ENCODE measurements around the gene CELSR2.

The CELSR2 gene, protein sequence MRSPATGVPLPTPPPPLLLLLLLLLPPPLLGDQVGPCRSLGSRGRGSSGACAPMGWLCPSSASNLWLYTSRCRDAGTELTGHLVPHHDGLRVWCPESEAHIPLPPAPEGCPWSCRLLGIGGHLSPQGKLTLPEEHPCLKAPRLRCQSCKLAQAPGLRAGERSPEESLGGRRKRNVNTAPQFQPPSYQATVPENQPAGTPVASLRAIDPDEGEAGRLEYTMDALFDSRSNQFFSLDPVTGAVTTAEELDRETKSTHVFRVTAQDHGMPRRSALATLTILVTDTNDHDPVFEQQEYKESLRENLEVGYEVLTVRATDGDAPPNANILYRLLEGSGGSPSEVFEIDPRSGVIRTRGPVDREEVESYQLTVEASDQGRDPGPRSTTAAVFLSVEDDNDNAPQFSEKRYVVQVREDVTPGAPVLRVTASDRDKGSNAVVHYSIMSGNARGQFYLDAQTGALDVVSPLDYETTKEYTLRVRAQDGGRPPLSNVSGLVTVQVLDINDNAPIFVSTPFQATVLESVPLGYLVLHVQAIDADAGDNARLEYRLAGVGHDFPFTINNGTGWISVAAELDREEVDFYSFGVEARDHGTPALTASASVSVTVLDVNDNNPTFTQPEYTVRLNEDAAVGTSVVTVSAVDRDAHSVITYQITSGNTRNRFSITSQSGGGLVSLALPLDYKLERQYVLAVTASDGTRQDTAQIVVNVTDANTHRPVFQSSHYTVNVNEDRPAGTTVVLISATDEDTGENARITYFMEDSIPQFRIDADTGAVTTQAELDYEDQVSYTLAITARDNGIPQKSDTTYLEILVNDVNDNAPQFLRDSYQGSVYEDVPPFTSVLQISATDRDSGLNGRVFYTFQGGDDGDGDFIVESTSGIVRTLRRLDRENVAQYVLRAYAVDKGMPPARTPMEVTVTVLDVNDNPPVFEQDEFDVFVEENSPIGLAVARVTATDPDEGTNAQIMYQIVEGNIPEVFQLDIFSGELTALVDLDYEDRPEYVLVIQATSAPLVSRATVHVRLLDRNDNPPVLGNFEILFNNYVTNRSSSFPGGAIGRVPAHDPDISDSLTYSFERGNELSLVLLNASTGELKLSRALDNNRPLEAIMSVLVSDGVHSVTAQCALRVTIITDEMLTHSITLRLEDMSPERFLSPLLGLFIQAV (N-terminal part only)

DNA sequence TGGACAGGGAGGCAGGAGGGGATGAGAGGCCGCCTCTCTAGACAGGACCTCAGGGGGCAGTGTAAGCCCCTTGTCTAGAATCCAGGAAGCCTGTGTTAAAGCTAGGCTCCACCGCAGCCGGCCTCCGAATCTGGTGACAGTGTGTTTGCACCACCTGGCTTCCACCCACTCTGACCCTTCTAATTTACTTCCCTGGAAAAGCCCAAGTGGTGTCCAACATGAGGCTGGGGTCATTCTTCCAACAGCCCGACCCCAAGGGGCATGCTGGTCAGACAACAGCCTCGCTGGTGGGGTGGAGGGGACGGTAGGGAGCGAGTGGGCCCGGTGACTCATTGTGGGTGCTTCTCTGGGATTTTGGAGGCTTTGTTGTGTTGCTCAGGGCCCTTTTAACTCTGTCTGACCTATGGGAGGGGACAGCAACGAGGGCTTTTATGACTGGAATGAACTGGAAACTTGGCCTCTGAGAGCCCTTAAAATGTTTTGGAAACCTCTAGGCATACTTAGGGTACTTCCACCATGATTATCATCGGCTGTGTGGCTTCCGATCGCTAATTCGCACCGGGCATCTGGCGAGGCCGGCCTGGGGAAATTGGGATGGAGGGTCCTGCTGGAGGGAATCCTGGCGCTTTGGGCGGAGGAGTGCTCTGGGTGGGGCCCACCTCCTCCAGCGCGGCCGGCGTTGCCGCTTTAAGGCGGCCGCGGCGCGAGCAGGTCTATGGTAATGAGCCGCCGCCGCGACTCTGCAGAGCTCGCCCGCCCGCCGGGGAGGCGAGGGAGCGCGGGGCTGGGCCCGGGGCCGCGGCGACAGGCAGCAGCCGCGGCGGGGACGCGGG, at the start of gene CELSR2:
TSS of gene CELSR2 (plus strand) at position 743 of the 833 bp plus-strand sequence. CDS start 541 bp downstream, outside the sequence.
- Histone ChIP-seq H3K4me3 (ENCODE audit: low read depth in 1 of 2, low read length in 2 of 2) (peak within 1 kb of the TSS; percentile 33 to 54), H3K4me1 (ENCODE audit: control insufficient read depth in 1 of 2, insufficient read depth in 2 of 2, low read length in 2 of 2) (peaks cover 0 to 23% of the 10 kb centered on the region in 2 donors), H3K36me3 (ENCODE audit: control insufficient read depth in 1 of 2, insufficient read depth in 2 of 2, low read length in 2 of 2) (no peaks in the 10 kb centered on the region), H3K27me3 (ENCODE audit: low read depth, low read length) (no peaks in the 10 kb centered on the region), H3K27ac (ENCODE audit: low read length) (no peak within 1 kb of the TSS), H3K9me3 (ENCODE audit: control insufficient read depth in 1 of 2, low read length in 2 of 2) (no peaks in the 10 kb centered on the region)

DNA sequence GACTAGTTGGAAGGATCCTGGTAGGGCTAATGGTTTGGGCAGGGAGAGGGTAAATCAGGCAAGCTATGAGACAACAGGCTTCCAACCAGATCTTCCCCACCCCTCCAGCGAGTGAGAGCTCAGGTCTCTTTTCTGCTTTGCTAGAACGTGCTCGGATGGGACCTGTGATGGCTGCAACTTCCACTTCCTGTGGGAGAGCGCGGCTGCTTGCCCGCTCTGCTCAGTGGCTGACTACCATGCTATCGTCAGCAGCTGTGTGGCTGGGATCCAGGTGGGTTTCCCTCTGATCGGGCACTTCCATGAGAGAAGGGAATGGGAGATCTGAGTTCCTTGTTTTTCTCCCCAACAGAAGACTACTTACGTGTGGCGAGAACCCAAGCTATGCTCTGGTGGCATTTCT, 49.6 kb upstream of the CELSR2 start:
- Histone ChIP-seq H3K36me3 (ENCODE audit: control insufficient read depth in 1 of 2, insufficient read depth in 2 of 2, low read length in 2 of 2) (no peaks in the 10 kb centered on the region), H3K27ac (ENCODE audit: low read length) (no peak overlapping the region), H3K9me3 (ENCODE audit: control insufficient read depth in 1 of 2, low read length in 2 of 2) (no peaks in the 10 kb centered on the region)

DNA sequence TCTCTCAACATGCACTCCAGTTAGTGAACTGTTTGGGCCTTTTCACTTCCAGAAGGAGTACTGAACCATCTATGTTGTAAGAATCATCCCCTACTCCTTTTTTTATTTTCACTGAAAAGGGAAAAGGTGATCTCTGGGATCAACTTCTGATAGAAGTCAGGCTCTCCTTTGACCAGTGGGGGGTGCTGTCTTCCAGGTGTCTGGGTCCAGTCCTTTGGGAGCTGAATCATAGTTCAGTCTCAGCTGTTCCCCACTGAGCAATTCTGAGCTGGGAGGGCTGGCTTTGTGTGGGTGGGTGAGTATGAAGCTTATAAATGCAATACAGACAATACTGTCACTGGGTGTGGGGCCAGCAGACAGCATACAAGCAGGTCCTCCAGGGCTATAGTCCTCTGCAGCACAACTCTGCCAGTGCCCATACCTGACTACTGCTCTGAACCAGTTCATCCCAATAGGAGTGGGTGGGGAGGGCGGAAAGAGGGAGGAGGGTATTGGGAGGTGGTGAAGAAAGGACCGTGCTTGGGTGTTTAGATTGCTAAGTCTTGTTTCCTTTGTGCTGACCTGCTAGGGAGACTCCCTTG, 48.1 kb upstream of the CELSR2 start:
- H3K27ac ChIP-seq (ENCODE audit: low read length), result no peak overlapping the region
- H3K4me1 ChIP-seq (ENCODE audit: control insufficient read depth in 1 of 2, insufficient read depth in 2 of 2, low read length in 2 of 2), result peaks cover 0 to 8% of the 10 kb centered on the region in 2 donors
- no peaks in the 10 kb centered on the region for H3K36me3 ChIP-seq (ENCODE audit: control insufficient read depth in 1 of 2, insufficient read depth in 2 of 2, low read length in 2 of 2)
- no peaks in the 10 kb centered on the region for H3K9me3 ChIP-seq (ENCODE audit: control insufficient read depth in 1 of 2, low read length in 2 of 2)
- no peaks in the 10 kb centered on the region for H3K27me3 ChIP-seq (ENCODE audit: low read depth, low read length)
- no peak overlapping the region for H3K4me3 ChIP-seq (ENCODE audit: low read depth in 1 of 2, low read length in 2 of 2)

More for the DNA sequence above, 49.6 kb upstream of the CELSR2 start:
- no peaks in the 10 kb centered on the region for H3K27me3 ChIP-seq (ENCODE audit: low read depth, low read length)
- H3K4me1 ChIP-seq (ENCODE audit: control insufficient read depth in 1 of 2, insufficient read depth in 2 of 2, low read length in 2 of 2), result peaks cover 0 to 8% of the 10 kb centered on the region in 2 donors
- no peak overlapping the region for H3K4me3 ChIP-seq (ENCODE audit: low read depth in 1 of 2, low read length in 2 of 2)

DNA sequence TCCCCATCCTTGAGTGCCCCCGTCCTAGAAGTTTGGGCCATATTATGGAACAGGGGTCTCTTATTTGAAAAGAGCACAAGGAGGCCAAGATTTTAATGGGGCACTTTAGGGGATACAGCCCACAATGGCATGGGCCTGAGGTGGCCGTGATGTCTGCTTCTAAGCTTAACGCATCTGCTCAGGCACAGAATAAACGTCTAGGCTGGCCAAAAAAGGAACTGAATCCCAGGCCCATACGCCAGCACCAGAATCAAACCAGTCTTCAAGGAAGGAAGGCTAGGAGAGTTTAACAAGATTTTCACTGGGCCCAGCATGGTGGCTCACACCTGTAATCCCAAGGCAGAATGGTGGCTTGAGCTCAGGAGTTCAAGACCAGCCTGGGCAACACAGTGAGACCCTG, 44.9 kb upstream of the CELSR2 start:
- Histone ChIP-seq H3K4me3 (ENCODE audit: low read depth in 1 of 2, low read length in 2 of 2) (no peak overlapping the region), H3K27ac (ENCODE audit: low read length) (no peak overlapping the region), H3K4me1 (ENCODE audit: control insufficient read depth in 1 of 2, insufficient read depth in 2 of 2, low read length in 2 of 2) (no peaks in the 10 kb centered on the region), H3K36me3 (ENCODE audit: control insufficient read depth in 1 of 2, insufficient read depth in 2 of 2, low read length in 2 of 2) (no peaks in the 10 kb centered on the region), H3K9me3 (ENCODE audit: control insufficient read depth in 1 of 2, low read length in 2 of 2) (no peaks in the 10 kb centered on the region), H3K27me3 (ENCODE audit: low read depth, low read length) (no peaks in the 10 kb centered on the region)

DNA sequence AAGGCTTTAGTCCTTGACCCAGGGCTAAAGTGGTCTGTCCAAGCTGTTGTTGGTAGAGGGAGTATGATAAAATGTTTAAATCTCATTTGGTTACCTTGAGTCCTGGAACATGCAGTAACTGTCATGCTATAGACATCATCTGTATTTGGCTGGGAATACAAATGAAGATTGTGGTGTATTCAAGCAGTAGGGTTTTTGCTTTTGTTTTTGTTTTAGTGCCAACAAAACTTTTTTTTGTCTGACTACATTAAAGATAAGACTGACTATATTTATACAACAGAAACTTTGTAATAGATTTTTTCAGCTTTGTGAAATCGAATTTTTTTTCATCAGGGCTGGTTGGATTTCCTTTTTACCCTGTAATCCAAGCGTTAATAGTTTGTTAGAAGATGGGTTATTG, 43.0 kb upstream of the CELSR2 start:
- no peak overlapping the region for H3K27ac ChIP-seq (ENCODE audit: low read length)
- no peaks in the 10 kb centered on the region for H3K4me1 ChIP-seq (ENCODE audit: control insufficient read depth in 1 of 2, insufficient read depth in 2 of 2, low read length in 2 of 2)
- H3K27me3 ChIP-seq (ENCODE audit: low read depth, low read length), result no peaks in the 10 kb centered on the region
- H3K4me3 ChIP-seq (ENCODE audit: low read depth in 1 of 2, low read length in 2 of 2), result no peak overlapping the region
- H3K36me3 ChIP-seq (ENCODE audit: control insufficient read depth in 1 of 2, insufficient read depth in 2 of 2, low read length in 2 of 2), result no peaks in the 10 kb centered on the region
- H3K9me3 ChIP-seq (ENCODE audit: control insufficient read depth in 1 of 2, low read length in 2 of 2), result no peaks in the 10 kb centered on the region

DNA sequence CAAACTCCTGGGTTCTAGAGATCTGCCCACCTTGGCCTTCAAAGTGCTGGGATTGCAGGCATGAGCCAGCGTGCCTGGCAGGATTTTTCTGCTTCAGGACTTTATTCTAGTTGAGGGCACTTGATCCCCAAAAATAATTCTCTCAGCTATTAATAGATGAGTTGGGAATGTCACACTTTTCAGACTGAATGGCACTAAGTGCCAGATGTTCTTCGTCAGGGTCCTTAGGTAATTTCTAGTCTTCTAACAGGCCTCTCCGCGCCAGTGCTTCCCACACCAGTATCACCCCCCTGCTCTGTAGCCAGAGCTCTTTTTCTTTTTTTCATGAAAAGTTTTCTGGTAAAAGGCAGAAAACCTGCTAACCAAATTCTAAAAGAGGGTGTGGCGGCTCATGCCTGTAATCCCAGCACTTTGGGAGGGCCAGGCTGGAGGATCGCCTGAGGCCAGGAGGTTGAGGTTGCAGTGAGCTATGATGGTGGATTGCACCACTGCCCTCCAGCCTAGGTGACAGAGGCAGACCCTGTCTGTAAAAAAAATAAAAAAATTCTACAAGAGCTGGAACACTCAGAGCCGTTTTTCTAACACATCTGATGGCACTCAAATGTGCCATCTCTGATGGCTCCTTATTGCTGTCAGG, 41.8 kb upstream of the CELSR2 start:
- no peak overlapping the region for H3K27ac ChIP-seq (ENCODE audit: low read length)
- no peaks in the 10 kb centered on the region for H3K36me3 ChIP-seq (ENCODE audit: control insufficient read depth in 1 of 2, insufficient read depth in 2 of 2, low read length in 2 of 2)
- H3K4me1 ChIP-seq (ENCODE audit: control insufficient read depth in 1 of 2, insufficient read depth in 2 of 2, low read length in 2 of 2), result no peaks in the 10 kb centered on the region
- H3K4me3 ChIP-seq (ENCODE audit: low read depth in 1 of 2, low read length in 2 of 2), result no peak overlapping the region
- no peaks in the 10 kb centered on the region for H3K27me3 ChIP-seq (ENCODE audit: low read depth, low read length)
- H3K9me3 ChIP-seq (ENCODE audit: control insufficient read depth in 1 of 2, low read length in 2 of 2), result no peaks in the 10 kb centered on the region

DNA sequence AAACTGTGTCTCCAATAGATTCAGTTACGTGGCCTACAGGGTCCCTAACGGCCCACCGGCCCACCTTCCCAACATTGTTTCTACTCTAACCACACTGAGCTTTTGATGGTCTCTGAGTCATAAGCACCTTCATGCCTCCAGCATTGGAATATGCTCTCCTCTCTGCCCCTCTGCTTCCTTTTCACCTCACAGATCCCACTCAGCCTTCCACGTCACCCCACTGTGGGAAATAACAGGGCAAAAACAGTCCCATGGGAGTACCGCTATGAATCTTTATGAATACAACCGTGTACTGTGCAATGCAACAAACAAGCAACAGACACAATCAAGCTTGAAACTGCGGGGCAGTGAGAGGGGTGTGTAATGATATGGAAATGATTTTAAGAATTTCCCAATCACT, 40.9 kb upstream of the CELSR2 start:
- no peaks in the 10 kb centered on the region for H3K27me3 ChIP-seq (ENCODE audit: low read depth, low read length)
- H3K9me3 ChIP-seq (ENCODE audit: control insufficient read depth in 1 of 2, low read length in 2 of 2), result no peaks in the 10 kb centered on the region
- H3K36me3 ChIP-seq (ENCODE audit: control insufficient read depth in 1 of 2, insufficient read depth in 2 of 2, low read length in 2 of 2), result no peaks in the 10 kb centered on the region
- no peak overlapping the region for H3K27ac ChIP-seq (ENCODE audit: low read length)
- peak overlapping the region in 1 of 2 donors; percentile 7 for H3K4me3 ChIP-seq (ENCODE audit: low read depth in 1 of 2, low read length in 2 of 2)
- no peaks in the 10 kb centered on the region for H3K4me1 ChIP-seq (ENCODE audit: control insufficient read depth in 1 of 2, insufficient read depth in 2 of 2, low read length in 2 of 2)

DNA sequence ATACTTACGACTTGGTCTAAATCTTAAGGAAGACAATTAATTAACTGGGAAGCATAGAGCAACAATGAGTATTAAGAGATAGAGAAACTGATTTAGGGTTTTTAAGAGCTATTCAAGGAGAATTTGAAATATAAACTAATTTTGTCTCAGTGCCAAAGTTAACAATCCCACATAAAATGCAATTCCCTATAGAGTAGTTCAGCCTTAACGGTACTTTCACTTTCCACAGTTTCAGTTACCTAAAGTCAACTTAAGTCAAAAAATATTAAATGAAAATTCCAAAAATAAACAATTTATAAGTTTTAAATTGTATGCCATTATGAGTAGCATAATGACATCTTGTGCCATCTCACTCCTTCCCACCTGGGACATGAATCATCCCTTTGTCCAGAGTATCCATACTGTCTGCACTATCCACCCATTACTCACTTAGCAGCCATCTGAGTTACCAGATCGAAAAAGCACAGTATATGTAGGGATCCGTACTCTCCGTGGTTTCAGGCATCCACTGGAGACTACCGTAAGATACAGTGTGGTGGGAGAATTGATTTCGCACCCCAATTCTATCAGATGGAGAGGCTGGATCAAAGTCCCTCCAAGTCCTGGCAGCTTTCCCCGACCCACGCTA, 40.4 kb upstream of the CELSR2 start:
- H3K27me3 ChIP-seq (ENCODE audit: low read depth, low read length), result no peaks in the 10 kb centered on the region
- no peaks in the 10 kb centered on the region for H3K4me1 ChIP-seq (ENCODE audit: control insufficient read depth in 1 of 2, insufficient read depth in 2 of 2, low read length in 2 of 2)
- peak overlapping the region in 1 of 2 donors; percentile 9 for H3K4me3 ChIP-seq (ENCODE audit: low read depth in 1 of 2, low read length in 2 of 2)
- H3K36me3 ChIP-seq (ENCODE audit: control insufficient read depth in 1 of 2, insufficient read depth in 2 of 2, low read length in 2 of 2), result peaks cover 0 to 2% of the 10 kb centered on the region in 2 donors
- no peak overlapping the region for H3K27ac ChIP-seq (ENCODE audit: low read length)
- no peaks in the 10 kb centered on the region for H3K9me3 ChIP-seq (ENCODE audit: control insufficient read depth in 1 of 2, low read length in 2 of 2)

DNA sequence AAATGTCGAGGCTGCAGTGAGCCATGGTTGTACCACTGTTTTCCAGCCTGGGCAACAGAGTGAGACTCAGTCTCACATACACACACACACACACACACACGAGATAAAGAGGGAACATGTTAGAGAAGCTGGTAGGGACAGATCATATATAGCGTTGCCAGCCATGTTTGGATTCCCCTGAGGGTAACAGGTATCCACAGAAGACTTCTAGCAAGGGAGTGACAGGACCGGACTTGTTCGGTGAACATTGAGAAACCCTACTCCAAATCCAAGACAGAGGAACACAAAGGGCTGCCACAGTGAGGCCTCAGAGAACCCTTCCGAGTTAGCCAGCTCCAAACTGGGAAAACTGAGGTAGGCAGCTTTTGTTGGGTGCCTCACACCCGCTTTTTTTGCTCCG, 39.3 kb upstream of the CELSR2 start:
- Histone ChIP-seq H3K9me3 (ENCODE audit: control insufficient read depth in 1 of 2, low read length in 2 of 2) (no peaks in the 10 kb centered on the region), H3K36me3 (ENCODE audit: control insufficient read depth in 1 of 2, insufficient read depth in 2 of 2, low read length in 2 of 2) (peaks cover 0 to 10% of the 10 kb centered on the region in 2 donors), H3K27ac (ENCODE audit: low read length) (no peak overlapping the region), H3K4me1 (ENCODE audit: control insufficient read depth in 1 of 2, insufficient read depth in 2 of 2, low read length in 2 of 2) (peaks cover 0 to 1% of the 10 kb centered on the region in 2 donors), H3K4me3 (ENCODE audit: low read depth in 1 of 2, low read length in 2 of 2) (no peak overlapping the region), H3K27me3 (ENCODE audit: low read depth, low read length) (no peaks in the 10 kb centered on the region)
